ENCODE data around the gene ZNRF3. TPM values are rescaled to one million over a fixed set of nuclear protein-coding genes. Genes with fewer than 3 reads are reported as not detected.

The ZNRF3 gene
- total RNA-seq, 1 experiment from 2014 or later: 23.7 TPM

DNA sequence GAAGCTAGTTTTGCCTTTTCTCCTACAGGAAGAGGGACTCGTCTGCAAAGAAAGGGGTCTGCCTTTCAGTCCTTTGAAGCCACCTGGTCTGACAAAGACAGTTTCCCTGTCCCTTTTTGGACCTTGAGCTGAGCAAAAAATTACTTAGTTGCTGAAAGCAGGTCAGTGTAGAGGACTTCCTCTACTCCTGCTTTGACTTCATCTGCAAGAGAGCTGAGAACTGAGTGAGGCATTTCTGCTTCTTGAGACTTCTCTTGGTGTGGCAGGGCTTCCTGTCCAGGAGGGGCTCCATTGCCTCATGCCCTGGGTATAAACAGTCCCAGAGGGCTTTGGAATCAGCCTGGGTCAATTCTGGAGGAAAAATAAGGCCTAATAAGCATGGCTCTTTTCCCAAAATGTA is 73.1 kb downstream of the ZNRF3 start:
- intact Hi-C loops (cut with micrococcal nuclease; ENCODE audit: unreplicated experiment): no loop called here
- Mint-ChIP-seq H3K27me3 (ENCODE audit: unreplicated experiment) (no peaks in the 10 kb centered on the region), H3K9me3 (ENCODE audit: low read depth, unreplicated experiment) (no peaks in the 10 kb centered on the region), H3K4me1 (ENCODE audit: low read depth, unreplicated experiment) (peaks cover 33% of the 10 kb centered on the region), H3K4me3 (ENCODE audit: low read depth, unreplicated experiment) (no peak overlapping the region), H3K36me3 (ENCODE audit: insufficient read depth, unreplicated experiment) (no peaks in the 10 kb centered on the region), H3K27ac (ENCODE audit: unreplicated experiment) (no peak overlapping the region)
- TF ChIP-seq, protein P1, sequence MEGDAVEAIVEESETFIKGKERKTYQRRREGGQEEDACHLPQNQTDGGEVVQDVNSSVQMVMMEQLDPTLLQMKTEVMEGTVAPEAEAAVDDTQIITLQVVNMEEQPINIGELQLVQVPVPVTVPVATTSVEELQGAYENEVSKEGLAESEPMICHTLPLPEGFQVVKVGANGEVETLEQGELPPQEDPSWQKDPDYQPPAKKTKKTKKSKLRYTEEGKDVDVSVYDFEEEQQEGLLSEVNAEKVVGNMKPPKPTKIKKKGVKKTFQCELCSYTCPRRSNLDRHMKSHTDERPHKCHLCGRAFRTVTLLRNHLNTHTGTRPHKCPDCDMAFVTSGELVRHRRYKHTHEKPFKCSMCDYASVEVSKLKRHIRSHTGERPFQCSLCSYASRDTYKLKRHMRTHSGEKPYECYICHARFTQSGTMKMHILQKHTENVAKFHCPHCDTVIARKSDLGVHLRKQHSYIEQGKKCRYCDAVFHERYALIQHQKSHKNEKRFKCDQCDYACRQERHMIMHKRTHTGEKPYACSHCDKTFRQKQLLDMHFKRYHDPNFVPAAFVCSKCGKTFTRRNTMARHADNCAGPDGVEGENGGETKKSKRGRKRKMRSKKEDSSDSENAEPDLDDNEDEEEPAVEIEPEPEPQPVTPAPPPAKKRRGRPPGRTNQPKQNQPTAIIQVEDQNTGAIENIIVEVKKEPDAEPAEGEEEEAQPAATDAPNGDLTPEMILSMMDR (IDR thresholded peaks at IDR 0.05; ENCODE audit: unreplicated experiment): no peak
- no peak for DNase-seq
- BruUV-seq (replicated peaks): no TSS peak
- CTCF ChIA-PET: interaction anchor here (0.9 kb wide), 1 partner anchor 21 kb away, joined by 3 read pairs; no protein-coding TSS in a partner anchor

DNA sequence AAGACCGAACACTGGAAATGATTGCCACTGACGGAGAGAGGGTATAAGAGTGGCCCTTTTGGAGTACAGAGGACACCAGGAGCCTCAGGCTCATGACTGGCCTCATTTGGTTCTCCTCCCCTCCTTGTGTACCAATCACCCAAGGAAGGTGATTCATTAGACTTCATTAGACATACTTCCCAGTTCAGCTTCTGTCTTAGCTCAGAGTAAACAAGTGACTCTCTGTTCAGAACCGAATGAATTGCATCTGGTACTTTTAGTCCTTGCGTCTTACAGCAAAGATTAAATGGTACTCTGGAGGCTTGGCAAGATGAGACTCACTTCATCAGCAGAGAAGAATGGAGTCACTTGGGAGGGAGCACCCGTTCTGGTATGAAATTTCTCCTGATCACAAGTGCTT is 75.2 kb downstream of the ZNRF3 start:
- TF ChIP-seq, protein P1 (IDR thresholded peaks at IDR 0.05; ENCODE audit: unreplicated experiment): no peak
- intact Hi-C loops (cut with micrococcal nuclease; ENCODE audit: unreplicated experiment): no loop called here
- H3K27ac Mint-ChIP-seq (ENCODE audit: unreplicated experiment): no peak overlapping the region
- H3K4me1 Mint-ChIP-seq (ENCODE audit: low read depth, unreplicated experiment): peaks cover 24% of the 10 kb centered on the region
- no TSS peak for BruUV-seq (replicated peaks)
- CTCF ChIA-PET: no interaction called here
- H3K4me3 Mint-ChIP-seq (ENCODE audit: low read depth, unreplicated experiment): no peak overlapping the region
- no peaks in the 10 kb centered on the region for H3K27me3 Mint-ChIP-seq (ENCODE audit: unreplicated experiment)
- H3K36me3 Mint-ChIP-seq (ENCODE audit: insufficient read depth, unreplicated experiment): no peaks in the 10 kb centered on the region
- no peaks in the 10 kb centered on the region for H3K9me3 Mint-ChIP-seq (ENCODE audit: low read depth, unreplicated experiment)
- DNase-seq: no peak

DNA sequence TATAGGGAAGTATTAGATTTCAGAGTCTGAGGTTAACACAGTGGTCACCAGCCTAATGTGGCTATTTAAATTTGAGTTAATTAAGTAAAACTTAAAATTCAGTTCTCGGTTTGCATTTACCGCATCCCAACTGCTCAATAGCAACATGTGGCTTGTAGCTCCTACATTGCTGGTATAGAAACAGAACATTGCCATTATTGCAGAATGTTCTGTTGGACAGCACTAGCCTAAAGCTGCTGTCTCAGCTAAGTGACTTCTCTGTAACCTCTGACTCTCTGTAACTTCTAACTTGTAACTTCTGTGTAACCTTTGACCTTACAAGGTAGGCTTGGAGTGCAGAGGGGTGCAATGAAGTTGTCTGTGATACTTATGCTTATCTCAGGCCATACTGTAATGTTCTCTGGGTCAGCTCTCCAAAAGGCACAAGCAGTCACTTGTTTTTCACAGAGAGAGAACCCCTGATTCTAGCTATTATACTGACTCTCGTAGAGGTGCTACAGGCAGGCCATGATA is 78.7 kb downstream of the ZNRF3 start:
- peaks cover 28% of the 10 kb centered on the region for H3K4me1 Mint-ChIP-seq (ENCODE audit: low read depth, unreplicated experiment)
- no peak for DNase-seq
- TF ChIP-seq, protein P1 (IDR thresholded peaks at IDR 0.05; ENCODE audit: unreplicated experiment): no peak
- no peak overlapping the region for H3K4me3 Mint-ChIP-seq (ENCODE audit: low read depth, unreplicated experiment)
- H3K36me3 Mint-ChIP-seq (ENCODE audit: insufficient read depth, unreplicated experiment): no peaks in the 10 kb centered on the region
- H3K27ac Mint-ChIP-seq (ENCODE audit: unreplicated experiment): no peak overlapping the region
- CTCF ChIA-PET: no interaction called here
- no peaks in the 10 kb centered on the region for H3K9me3 Mint-ChIP-seq (ENCODE audit: low read depth, unreplicated experiment)
- no TSS peak for BruUV-seq (replicated peaks)
- intact Hi-C loops (cut with micrococcal nuclease; ENCODE audit: unreplicated experiment): no loop called here
- no peaks in the 10 kb centered on the region for H3K27me3 Mint-ChIP-seq (ENCODE audit: unreplicated experiment)

GRCh38 chr22:28963362-28963761 is 80.0 kb downstream of the ZNRF3 start:
- H3K4me3 Mint-ChIP-seq (ENCODE audit: low read depth, unreplicated experiment): no peak overlapping the region
- CTCF ChIA-PET: interaction anchor here (1.2 kb wide), 1 partner anchor 14 kb away, joined by 3 read pairs; no protein-coding TSS in a partner anchor
- H3K4me1 Mint-ChIP-seq (ENCODE audit: low read depth, unreplicated experiment): peaks cover 37% of the 10 kb centered on the region

More at GRCh38 chr22:28963362-28963761, 80.0 kb downstream of the ZNRF3 start:
- intact Hi-C loops (cut with micrococcal nuclease; ENCODE audit: unreplicated experiment): no loop called here
- TF ChIP-seq, protein P1 (IDR thresholded peaks at IDR 0.05; ENCODE audit: unreplicated experiment): no peak
- no TSS peak for BruUV-seq (replicated peaks)
- Mint-ChIP-seq H3K27me3 (ENCODE audit: unreplicated experiment) (no peaks in the 10 kb centered on the region), H3K9me3 (ENCODE audit: low read depth, unreplicated experiment) (no peaks in the 10 kb centered on the region), H3K27ac (ENCODE audit: unreplicated experiment) (no peak overlapping the region), H3K36me3 (ENCODE audit: insufficient read depth, unreplicated experiment) (no peaks in the 10 kb centered on the region)
- DNase-seq: no peak

Measured in Calu3 (cell line).